CD1c-positive myeloid dendritic cell (primary cell): Measurements from ENCODE around the gene P3H4.

ENCODE experiments used
- DNase-seq: peaks from one replicate; pipeline ENCODE4 v3.0.0-alpha.2; 2016; ENCODE audit errors: extremely low spot score

P3H4 gene

GRCh38 chr17:41771389-41772206 is 40.2 kb downstream of the P3H4 start:
- no peak for DNase-seq

GRCh38 chr17:41769985-41770384 is 41.8 kb downstream of the P3H4 start:
- no peak for DNase-seq

GRCh38 chr17:41769346-41769862 is 42.3 kb downstream of the P3H4 start:
- DNase-seq = no peak

- DNase-seq = no peak
Observed at GRCh38 chr17:41768682-41769288, 43.0 kb downstream of the P3H4 start.

- no peak for DNase-seq
Observed at GRCh38 chr17:41767324-41768042, 44.3 kb downstream of the P3H4 start.

- DNase-seq = no peak
Observed at GRCh38 chr17:41766135-41766534, 45.6 kb downstream of the P3H4 start.

- no peak for DNase-seq
Observed at GRCh38 chr17:41763327-41763726, 48.4 kb downstream of the P3H4 start.

- no peak for DNase-seq
Observed at GRCh38 chr17:41762841-41763240, 48.9 kb downstream of the P3H4 start.

GRCh38 chr17:41762391-41762790 is 49.4 kb downstream of the P3H4 start:
- no peak for DNase-seq

- no peak for DNase-seq
Observed at GRCh38 chr17:41760878-41761277, 50.9 kb downstream of the P3H4 start.

- DNase-seq = no peak
Observed at GRCh38 chr17:41758601-41759000, 53.1 kb downstream of the P3H4 start.

GRCh38 chr17:41754066-41754465 is 57.7 kb downstream of the P3H4 start:
- DNase-seq = no peak
